Activated T-cell treated with anti-CD3 and anti-CD28 coated beads, Interleukin-2, amount 50 U/mL, for 72 hours (primary cell): ENCODE data around the gene RPRD1B. TPM values are rescaled to one million over a fixed set of nuclear protein-coding genes. Genes with fewer than 3 reads are reported as not detected.
A peak's percentile ranks its signal among the peaks of the same experiment; 100 is the strongest.

Experiments used
- ATAC-seq, 2 donors: fragments of 150-1000 bp; cut with Tn5 transposase; replicated peaks in 1 of 2; 2 replicates each; pipeline ENCODE4 v1.10.0; 2021; ENCODE audit warnings: moderate library complexity in 2 of 2, mild to moderate bottlenecking in 1 of 2
- DNase-seq, 2 donors: peaks; one replicate each; pipeline ENCODE4 v3.0.0; 2021 to 2022; ENCODE audit warnings: mixed read lengths in 1 of 2
- H3K27ac Mint-ChIP-seq: one replicate; pipeline ENCODE4 v1.8.0; 2022; ENCODE audit warnings: mild to moderate bottlenecking, moderate library complexity, mixed read lengths
- H3K27me3 Mint-ChIP-seq: one replicate; pipeline ENCODE4 v1.8.0; 2022; ENCODE audit warnings: low read depth, mixed read lengths
- H3K36me3 Mint-ChIP-seq, 2 donors: one replicate each; pipeline ENCODE4 v1.8.0; 2022; ENCODE audit warnings: mixed read lengths in 2 of 2, mild to moderate bottlenecking in 1 of 2; ENCODE audit not compliant: insufficient read depth in 2 of 2
- H3K4me1 Mint-ChIP-seq: one replicate; pipeline ENCODE4 v1.8.0; 2022; ENCODE audit warnings: low read depth, mixed read lengths
- H3K4me3 Mint-ChIP-seq, 2 donors: one replicate each; pipeline ENCODE4 v1.8.0; 2022; ENCODE audit warnings: mild to moderate bottlenecking in 2 of 2, mixed read lengths in 2 of 2, moderate library complexity in 2 of 2
- H3K9me3 Mint-ChIP-seq, 2 donors: one replicate each; pipeline ENCODE4 v1.8.0; 2022; ENCODE audit warnings: mixed read lengths in 2 of 2
- total RNA-seq, 2 donors: library from RNA; stranded (reverse); gene quantifications; one replicate each; pipeline ENCODE4 v1.2.3, GENCODE V29; 2022

Gene RPRD1B
- total RNA-seq, 2 donors from 2014 or later, result 33.3 to 52.3 TPM

- Mint-ChIP-seq H3K4me1 (no peaks in the 10 kb centered on the region), H3K36me3 (no peaks in the 10 kb centered on the region), H3K27ac (no peak overlapping the region), H3K27me3 (no peaks in the 10 kb centered on the region), H3K4me3 (no peak overlapping the region), H3K9me3 (no peaks in the 10 kb centered on the region)
- ATAC-seq, result no peak
- DNase-seq, result no peak
Observed at GRCh38 chr20:38109591-38110524, 76.3 kb downstream of the RPRD1B start.

- H3K27ac Mint-ChIP-seq, result no peak overlapping the region
- DNase-seq (no peak), ATAC-seq (no peak)
- H3K36me3 Mint-ChIP-seq, result no peaks in the 10 kb centered on the region
- H3K4me1 Mint-ChIP-seq, result no peaks in the 10 kb centered on the region
- no peak overlapping the region for H3K4me3 Mint-ChIP-seq
- no peaks in the 10 kb centered on the region for H3K27me3 Mint-ChIP-seq
- H3K9me3 Mint-ChIP-seq, result no peaks in the 10 kb centered on the region
Observed at GRCh38 chr20:38110525-38111178, 77.1 kb downstream of the RPRD1B start.

- Mint-ChIP-seq H3K27me3 (no peaks in the 10 kb centered on the region), H3K27ac (no peak overlapping the region), H3K4me3 (no peak overlapping the region), H3K36me3 (no peaks in the 10 kb centered on the region), H3K4me1 (no peaks in the 10 kb centered on the region), H3K9me3 (no peaks in the 10 kb centered on the region)
- no peak for DNase-seq
- ATAC-seq, result no peak
Observed at GRCh38 chr20:38111366-38112232, 78.1 kb downstream of the RPRD1B start.

- ATAC-seq, result no peak
- Mint-ChIP-seq H3K27me3 (no peaks in the 10 kb centered on the region), H3K27ac (no peak overlapping the region), H3K4me1 (no peaks in the 10 kb centered on the region), H3K4me3 (no peak overlapping the region), H3K9me3 (no peaks in the 10 kb centered on the region), H3K36me3 (no peaks in the 10 kb centered on the region)
- DNase-seq, result no peak
Observed at GRCh38 chr20:38112261-38112929, 78.8 kb downstream of the RPRD1B start.

GRCh38 chr20:38112930-38113294, 79.4 kb downstream of the RPRD1B start:
- ATAC-seq (no peak), DNase-seq (no peak)
- H3K4me1 Mint-ChIP-seq, result no peaks in the 10 kb centered on the region

GRCh38 chr20:38113401-38114325, 80.1 kb downstream of the RPRD1B start:
- Mint-ChIP-seq H3K4me1 (no peaks in the 10 kb centered on the region), H3K4me3 (no peak overlapping the region), H3K27me3 (no peaks in the 10 kb centered on the region), H3K9me3 (no peaks in the 10 kb centered on the region), H3K27ac (no peak overlapping the region), H3K36me3 (no peaks in the 10 kb centered on the region)
- no peak for ATAC-seq
- DNase-seq, result no peak

More at GRCh38 chr20:38112930-38113294, 79.4 kb downstream of the RPRD1B start:
- Mint-ChIP-seq H3K36me3 (no peaks in the 10 kb centered on the region), H3K27ac (no peak overlapping the region), H3K4me3 (no peak overlapping the region), H3K27me3 (no peaks in the 10 kb centered on the region), H3K9me3 (no peaks in the 10 kb centered on the region)

GRCh38 chr20:38114353-38114791, 80.8 kb downstream of the RPRD1B start:
- DNase-seq (no peak), ATAC-seq (no peak)
- H3K27me3 Mint-ChIP-seq, result no peaks in the 10 kb centered on the region
- no peak overlapping the region for H3K4me3 Mint-ChIP-seq
- no peaks in the 10 kb centered on the region for H3K9me3 Mint-ChIP-seq
- no peaks in the 10 kb centered on the region for H3K4me1 Mint-ChIP-seq
- H3K27ac Mint-ChIP-seq, result no peak overlapping the region
- no peaks in the 10 kb centered on the region for H3K36me3 Mint-ChIP-seq

- Mint-ChIP-seq H3K4me3 (no peak overlapping the region), H3K36me3 (no peaks in the 10 kb centered on the region), H3K9me3 (no peaks in the 10 kb centered on the region), H3K27me3 (no peaks in the 10 kb centered on the region), H3K27ac (no peak overlapping the region), H3K4me1 (no peaks in the 10 kb centered on the region)
- DNase-seq (no peak), ATAC-seq (no peak)
Observed at GRCh38 chr20:38115205-38115604, 81.7 kb downstream of the RPRD1B start.

- Mint-ChIP-seq H3K27ac (no peak overlapping the region), H3K4me1 (no peaks in the 10 kb centered on the region), H3K27me3 (no peaks in the 10 kb centered on the region), H3K9me3 (no peaks in the 10 kb centered on the region), H3K36me3 (no peaks in the 10 kb centered on the region), H3K4me3 (no peak overlapping the region)
- DNase-seq (no peak), ATAC-seq (no peak)
Observed at GRCh38 chr20:38115896-38116295, 82.3 kb downstream of the RPRD1B start.

GRCh38 chr20:38116409-38117165, 83.0 kb downstream of the RPRD1B start:
- no peaks in the 10 kb centered on the region for H3K27me3 Mint-ChIP-seq
- DNase-seq, result no peak
- ATAC-seq, result no peak
- no peak overlapping the region for H3K4me3 Mint-ChIP-seq
- no peaks in the 10 kb centered on the region for H3K36me3 Mint-ChIP-seq
- H3K27ac Mint-ChIP-seq, result peak overlapping the region; percentile 26
- no peaks in the 10 kb centered on the region for H3K9me3 Mint-ChIP-seq
- H3K4me1 Mint-ChIP-seq, result no peaks in the 10 kb centered on the region

GRCh38 chr20:38117205-38117604, 83.7 kb downstream of the RPRD1B start:
- DNase-seq, result no peak
- Mint-ChIP-seq H3K9me3 (no peaks in the 10 kb centered on the region), H3K4me3 (no peak overlapping the region), H3K36me3 (no peaks in the 10 kb centered on the region), H3K27me3 (no peaks in the 10 kb centered on the region), H3K4me1 (no peaks in the 10 kb centered on the region), H3K27ac (no peak overlapping the region)
- ATAC-seq, result no peak
